Body of pancreas (tissue), 4 donors: Measurements from ENCODE around the gene S100A6.

Experiments used
- POLR2A ChIP-seq, 3 donors: fragments of 450-650 bp; IDR thresholded peaks; one replicate each; pipeline ENCODE4 v1.6.1; 2016; ENCODE audit warnings: antibody characterized with exemption in 3 of 3, mild to moderate bottlenecking in 2 of 3
- TF ChIP-seq, protein P1 (sequence below), 7 experiments: fragments of 450-650 bp in 4 of 7; fragments of 200-600 bp in 3 of 7; sonication (generic) in 3 of 7; IDR thresholded peaks; one replicate each; pipeline ENCODE4 v1.5.1; 2016 to 2019; ENCODE audit warnings: antibody characterized with exemption in 7 of 7

GRCh38 chr1:153505576-153505975 is 30.2 kb downstream of the S100A6 start:
- TF ChIP-seq, protein P1, sequence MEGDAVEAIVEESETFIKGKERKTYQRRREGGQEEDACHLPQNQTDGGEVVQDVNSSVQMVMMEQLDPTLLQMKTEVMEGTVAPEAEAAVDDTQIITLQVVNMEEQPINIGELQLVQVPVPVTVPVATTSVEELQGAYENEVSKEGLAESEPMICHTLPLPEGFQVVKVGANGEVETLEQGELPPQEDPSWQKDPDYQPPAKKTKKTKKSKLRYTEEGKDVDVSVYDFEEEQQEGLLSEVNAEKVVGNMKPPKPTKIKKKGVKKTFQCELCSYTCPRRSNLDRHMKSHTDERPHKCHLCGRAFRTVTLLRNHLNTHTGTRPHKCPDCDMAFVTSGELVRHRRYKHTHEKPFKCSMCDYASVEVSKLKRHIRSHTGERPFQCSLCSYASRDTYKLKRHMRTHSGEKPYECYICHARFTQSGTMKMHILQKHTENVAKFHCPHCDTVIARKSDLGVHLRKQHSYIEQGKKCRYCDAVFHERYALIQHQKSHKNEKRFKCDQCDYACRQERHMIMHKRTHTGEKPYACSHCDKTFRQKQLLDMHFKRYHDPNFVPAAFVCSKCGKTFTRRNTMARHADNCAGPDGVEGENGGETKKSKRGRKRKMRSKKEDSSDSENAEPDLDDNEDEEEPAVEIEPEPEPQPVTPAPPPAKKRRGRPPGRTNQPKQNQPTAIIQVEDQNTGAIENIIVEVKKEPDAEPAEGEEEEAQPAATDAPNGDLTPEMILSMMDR (IDR thresholded peaks at IDR 0.05), result no peak
- no peak for TF ChIP-seq POLR2A (IDR thresholded peaks at IDR 0.05)
